Smooth muscle cell (in vitro differentiated cells): Measurements from ENCODE around the gene SLC15A1. TPM values are rescaled to one million over a fixed set of nuclear protein-coding genes. Genes with fewer than 3 reads are reported as not detected.

Experiments
- DNase-seq: peaks from one replicate; lab custom pipeline; 2025; ENCODE audit not compliant: unreplicated experiment; lab: John Stamatoyannopoulos, UW
- H2AFZ ChIP-seq: fragments of 200-600 bp; sonication (generic); 2 replicates; pipeline ENCODE4 v1.6.0; 2016; ENCODE audit warnings: antibody characterized with exemption, low read depth, mild to moderate bottlenecking
- H3F3A ChIP-seq: fragments of 200-600 bp; sonication (generic); 2 replicates; pipeline ENCODE4 v1.6.0; 2017; ENCODE audit warnings: antibody characterized with exemption, low read depth
- H3K27ac ChIP-seq: fragments of 200-600 bp; sonication (generic); 2 replicates; pipeline ENCODE4 v1.5.1; 2016; ENCODE audit warnings: low read depth, mild to moderate bottlenecking
- H3K27me3 ChIP-seq: fragments of 200-600 bp; sonication (generic); 2 replicates; pipeline ENCODE4 v1.6.1; 2016; ENCODE audit warnings: low read depth, mild to moderate bottlenecking
- H3K36me3 ChIP-seq: fragments of 200-600 bp; sonication (generic); 2 replicates; pipeline ENCODE4 v1.5.1; 2016; ENCODE audit warnings: low read depth
- H3K4me1 ChIP-seq: fragments of 200-600 bp; sonication (generic); 2 replicates; pipeline ENCODE4 v1.5.1; 2016; ENCODE audit warnings: low read depth
- H3K4me2 ChIP-seq: fragments of 200-600 bp; sonication (generic); 2 replicates; pipeline ENCODE4 v1.6.0; 2016; ENCODE audit warnings: mild to moderate bottlenecking
- H3K4me3 ChIP-seq: fragments of 200-600 bp; sonication (generic); 2 replicates; pipeline ENCODE4 v1.5.1; 2016; ENCODE audit warnings: mild to moderate bottlenecking
- H3K79me2 ChIP-seq: fragments of 200-600 bp; sonication (generic); 2 replicates; pipeline ENCODE4 v1.6.0; 2016; ENCODE audit warnings: low read depth, mild to moderate bottlenecking
- H3K9ac ChIP-seq: fragments of 200-600 bp; sonication (generic); 2 replicates; pipeline ENCODE4 v1.6.0; 2016; ENCODE audit warnings: low read depth
- H3K9me3 ChIP-seq: fragments of 200-600 bp; sonication (generic); replicated peaks from 2 replicates; pipeline ENCODE4 v1.5.1; 2016; ENCODE audit warnings: low read depth
- H4K20me1 ChIP-seq: fragments of 200-600 bp; sonication (generic); 2 replicates; pipeline ENCODE4 v1.6.0; 2016; ENCODE audit warnings: low read depth
- WGBS: methylation state at CpG from one replicate; pipeline ENCODE4 v1.1.7; 2016; ENCODE audit warnings: low lambda C conversion rate; 5-methylcytosine and 5-hydroxymethylcytosine counted together
- polyA plus RNA-seq: library from polyadenylated mRNA; unstranded; fragments of >200 nt; fragmentation: Nextera tagmentation; extraction: Ambion mirVana; gene quantifications from 2 replicates; pipeline ENCODE4 v1.2.1, GENCODE V29; 2016
- total RNA-seq: library from RNA; depleted of rRNA; stranded (reverse); fragments of >200 nt; gene quantifications from 2 replicates; pipeline ENCODE4 v1.2.3, GENCODE V29; 2014
- TF ChIP-seq, protein P1 (sequence below): fragments of 200-600 bp; sonication (generic); IDR thresholded peaks from 2 replicates; pipeline ENCODE4 v1.5.1; 2017; ENCODE audit warnings: borderline replicate concordance, mild to moderate bottlenecking, antibody characterized with exemption; ENCODE audit not compliant: insufficient read depth, poor library complexity, severe bottlenecking

SLC15A1 gene
- total and polyA plus RNA-seq, 2 experiments from 2014 or later = 0.13 to 0.31 TPM

DNA sequence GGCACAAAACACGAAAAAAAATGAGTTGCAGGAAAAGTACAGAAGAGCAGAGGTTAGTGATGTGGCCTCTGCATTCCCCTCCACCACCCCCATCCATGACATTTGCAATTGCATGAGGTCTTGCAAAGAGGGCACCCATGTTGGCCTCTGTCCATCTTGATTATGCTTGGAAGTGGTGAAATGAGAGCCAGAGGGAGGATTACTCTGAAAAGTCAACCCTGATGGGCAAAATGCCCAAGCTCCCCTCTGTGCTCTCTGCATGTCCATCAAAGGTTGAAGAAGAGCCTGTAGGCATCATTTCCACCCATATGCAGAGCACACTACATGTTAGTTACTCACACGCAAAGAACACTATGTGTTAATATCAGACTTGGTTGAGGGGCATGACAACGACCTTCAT is 71.4 kb downstream of the SLC15A1 start:
- Histone ChIP-seq H3K4me1 (no peaks in the 10 kb centered on the region), H3K9ac (no peak overlapping the region), H3K79me2 (peaks cover 14% of the 10 kb centered on the region), H3F3A (no peaks in the 10 kb centered on the region), H3K36me3 (no peaks in the 10 kb centered on the region), H4K20me1 (no peaks in the 10 kb centered on the region), H3K4me2 (no peak overlapping the region), H2AFZ (no peak overlapping the region), H3K27ac (no peak overlapping the region), H3K27me3 (no peaks in the 10 kb centered on the region), H3K9me3 (no peaks in the 10 kb centered on the region), H3K4me3 (no peak overlapping the region)
- no peak for DNase-seq
- TF ChIP-seq, protein P1, sequence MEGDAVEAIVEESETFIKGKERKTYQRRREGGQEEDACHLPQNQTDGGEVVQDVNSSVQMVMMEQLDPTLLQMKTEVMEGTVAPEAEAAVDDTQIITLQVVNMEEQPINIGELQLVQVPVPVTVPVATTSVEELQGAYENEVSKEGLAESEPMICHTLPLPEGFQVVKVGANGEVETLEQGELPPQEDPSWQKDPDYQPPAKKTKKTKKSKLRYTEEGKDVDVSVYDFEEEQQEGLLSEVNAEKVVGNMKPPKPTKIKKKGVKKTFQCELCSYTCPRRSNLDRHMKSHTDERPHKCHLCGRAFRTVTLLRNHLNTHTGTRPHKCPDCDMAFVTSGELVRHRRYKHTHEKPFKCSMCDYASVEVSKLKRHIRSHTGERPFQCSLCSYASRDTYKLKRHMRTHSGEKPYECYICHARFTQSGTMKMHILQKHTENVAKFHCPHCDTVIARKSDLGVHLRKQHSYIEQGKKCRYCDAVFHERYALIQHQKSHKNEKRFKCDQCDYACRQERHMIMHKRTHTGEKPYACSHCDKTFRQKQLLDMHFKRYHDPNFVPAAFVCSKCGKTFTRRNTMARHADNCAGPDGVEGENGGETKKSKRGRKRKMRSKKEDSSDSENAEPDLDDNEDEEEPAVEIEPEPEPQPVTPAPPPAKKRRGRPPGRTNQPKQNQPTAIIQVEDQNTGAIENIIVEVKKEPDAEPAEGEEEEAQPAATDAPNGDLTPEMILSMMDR = no peak
- 93% methylated on average over 3 of the region's 3 CpGs for WGBS

- DNase-seq = no peak
- Histone ChIP-seq H3K79me2 (peaks cover 14% of the 10 kb centered on the region), H4K20me1 (no peaks in the 10 kb centered on the region), H3K27ac (peak overlapping the region; percentile 92), H3K4me2 (peak overlapping the region; percentile 73), H3K4me1 (no peaks in the 10 kb centered on the region), H3K4me3 (peak overlapping the region; percentile 5), H3K9ac (no peak overlapping the region), H3K36me3 (no peaks in the 10 kb centered on the region), H3F3A (no peaks in the 10 kb centered on the region), H3K9me3 (no peaks in the 10 kb centered on the region), H2AFZ (no peak overlapping the region), H3K27me3 (no peaks in the 10 kb centered on the region)
- WGBS = 91% methylated on average over 8 of the region's 8 CpGs
- TF ChIP-seq, protein P1 = no peak
Measured at GRCh38 chr13:98678741-98679140, 73.7 kb downstream of the SLC15A1 start.

DNA sequence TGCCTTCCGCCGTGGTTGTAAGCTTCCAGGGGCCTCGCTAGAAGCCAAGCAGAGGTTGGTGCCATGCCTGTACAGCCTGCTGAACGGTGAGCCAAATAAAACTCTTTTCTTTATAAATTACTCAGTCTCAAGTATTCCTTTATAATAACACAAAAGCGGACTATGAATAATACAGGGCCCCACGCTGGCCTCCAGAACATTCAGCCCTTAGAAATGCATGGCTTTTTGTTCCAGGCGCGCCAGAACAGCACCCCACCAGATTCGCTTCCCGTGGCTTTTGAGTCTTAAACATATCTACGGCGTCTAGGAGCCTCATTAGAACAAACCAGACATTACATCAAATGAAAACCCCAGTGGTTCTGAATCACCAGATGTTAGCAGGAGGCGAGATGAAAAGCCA is 75.1 kb downstream of the SLC15A1 start:
- Histone ChIP-seq H4K20me1 (no peaks in the 10 kb centered on the region), H3K27ac (peak overlapping the region; percentile 92), H3K36me3 (no peaks in the 10 kb centered on the region), H3K4me1 (no peaks in the 10 kb centered on the region), H3K4me3 (no peak overlapping the region), H3K9me3 (no peaks in the 10 kb centered on the region), H3K79me2 (peaks cover 14% of the 10 kb centered on the region), H3K9ac (peak overlapping the region; percentile 48), H3K4me2 (peak overlapping the region; percentile 73), H2AFZ (peak overlapping the region; percentile 26), H3F3A (no peaks in the 10 kb centered on the region), H3K27me3 (no peaks in the 10 kb centered on the region)
- 48% methylated on average over 13 of the region's 13 CpGs for WGBS
- TF ChIP-seq, protein P1 = no peak
- no peak for DNase-seq

GRCh38 chr13:98676239-98676638 is 76.2 kb downstream of the SLC15A1 start:
- H3K27me3 ChIP-seq = no peaks in the 10 kb centered on the region
- no peak overlapping the region for H3K9ac ChIP-seq
- TF ChIP-seq, protein P1 = no peak
- no peak for DNase-seq
- H4K20me1 ChIP-seq = no peaks in the 10 kb centered on the region
- H3F3A ChIP-seq = no peaks in the 10 kb centered on the region
- peak overlapping the region; percentile 92 for H3K27ac ChIP-seq
- H2AFZ ChIP-seq = no peak overlapping the region
- H3K79me2 ChIP-seq = peaks cover 14% of the 10 kb centered on the region
- H3K4me3 ChIP-seq = no peak overlapping the region
- WGBS = 83% methylated on average over 13 of the region's 13 CpGs
- peak overlapping the region; percentile 28 for H3K4me2 ChIP-seq
- H3K4me1 ChIP-seq = no peaks in the 10 kb centered on the region
- no peaks in the 10 kb centered on the region for H3K36me3 ChIP-seq
- no peaks in the 10 kb centered on the region for H3K9me3 ChIP-seq
